ENCODE data around the gene FAM156B.
"Not testable (repeated sequence)": the region's sequence is repeated elsewhere in the genome, so short reads cannot be mapped to it uniquely, and the experiment has no call there.

- not testable (repeated sequence) for TF ChIP-seq CTCF, POLR2A (IDR thresholded peaks at IDR 0.05)
These were observed 12.3 kb downstream of the FAM156B start for GRCh38 chrX:52909313-52909969.

All from body of pancreas (tissue), 4 donors.